GM18873 (cell line): Measurements from ENCODE around the gene TDP2.
"Not testable (repeated sequence)": the region's sequence is repeated elsewhere in the genome, so short reads cannot be mapped to it uniquely, and the experiment has no call there.

Source experiments
- ATAC-seq: cut with Tn5 transposase; IDR thresholded peaks from one replicate; pipeline ENCODE4 v1.9.1; 2021; ENCODE audit warnings: mild to moderate bottlenecking, moderate library complexity, moderate number of reproducible peaks; ENCODE audit not compliant: unreplicated experiment, low FRiP score

TDP2 gene

GRCh38 chr6:24666641-24667377, at the start of gene TDP2, which contains the start of gene ACOT13:
TSS of gene TDP2 (minus strand) at chr6:24666899. CDS start at chr6:24666862, 37 bp downstream.
TSS of gene ACOT13 (plus strand) at chr6:24667077. CDS start at chr6:24667264, 187 bp downstream.
- ATAC-seq: peak; percentile 96

- no peak for ATAC-seq
Observed at GRCh38 chr6:24710519-24711303, 44.0 kb upstream of the TDP2 start.

GRCh38 chr6:24709014-24709711, 42.5 kb upstream of the TDP2 start:
- ATAC-seq: no peak

GRCh38 chr6:24708612-24709011, 41.9 kb upstream of the TDP2 start:
- no peak for ATAC-seq

GRCh38 chr6:24704468-24704867, 37.8 kb upstream of the TDP2 start:
- ATAC-seq: no peak

GRCh38 chr6:24702720-24703282, 36.1 kb upstream of the TDP2 start:
- no peak for ATAC-seq

- ATAC-seq: no peak
Observed at GRCh38 chr6:24699521-24700359, 33.0 kb upstream of the TDP2 start.

GRCh38 chr6:24696097-24696496, 29.4 kb upstream of the TDP2 start:
- ATAC-seq: no peak

- not testable (repeated sequence) for ATAC-seq
Observed at GRCh38 chr6:24695635-24696034, 28.9 kb upstream of the TDP2 start.

GRCh38 chr6:24694198-24694597, 27.5 kb upstream of the TDP2 start:
- no peak for ATAC-seq

GRCh38 chr6:24692848-24693592, 26.3 kb upstream of the TDP2 start:
- no peak for ATAC-seq

- no peak for ATAC-seq
Observed at GRCh38 chr6:24692415-24692814, 25.7 kb upstream of the TDP2 start.

- no peak for ATAC-seq
Observed at GRCh38 chr6:24692003-24692402, 25.3 kb upstream of the TDP2 start.

- no peak for ATAC-seq
Observed at GRCh38 chr6:24691550-24691949, 24.9 kb upstream of the TDP2 start.

- ATAC-seq: no peak
Observed at GRCh38 chr6:24690593-24690992, 23.9 kb upstream of the TDP2 start.

- no peak for ATAC-seq
Observed at GRCh38 chr6:24689964-24690363, 23.3 kb upstream of the TDP2 start.

- no peak for ATAC-seq
Observed at GRCh38 chr6:24686946-24687345, 20.2 kb upstream of the TDP2 start.

- ATAC-seq: no peak
Observed at GRCh38 chr6:24686408-24686807, 19.7 kb upstream of the TDP2 start.
